DOHH2 (cell line): ENCODE measurements around the gene NR1I3.

Source experiments
- H3F3A ChIP-seq: fragments of 200-600 bp; sonication (generic), shearing (Covaris generic); 2 replicates; pipeline ENCODE4 v1.6.0; 2016; ENCODE audit warnings: antibody characterized with exemption, mild to moderate bottlenecking; ENCODE audit not compliant: control insufficient read depth, insufficient read depth
- H3K27ac ChIP-seq: fragments of 200-600 bp; sonication (generic); 2 replicates; pipeline ENCODE4 v1.5.1; 2014; ENCODE audit warnings: low read depth, mild to moderate bottlenecking, low read length, moderate library complexity
- H3K27me3 ChIP-seq: fragments of 200-600 bp; sonication (generic); 2 replicates; pipeline ENCODE4 v1.6.1; 2014; ENCODE audit warnings: mild to moderate bottlenecking, low read length, mixed read lengths; ENCODE audit not compliant: control insufficient read depth
- H3K36me3 ChIP-seq: fragments of 200-600 bp; sonication (generic); 2 replicates; pipeline ENCODE4 v1.6.1; 2014; ENCODE audit warnings: mild to moderate bottlenecking, low read length, moderate library complexity, mixed read lengths; ENCODE audit not compliant: control insufficient read depth
- H3K4me1 ChIP-seq: fragments of 200-600 bp; sonication (generic); 2 replicates; pipeline ENCODE4 v1.6.1; 2014; ENCODE audit warnings: mild to moderate bottlenecking, low read length, mixed read lengths; ENCODE audit not compliant: control insufficient read depth
- H3K4me2 ChIP-seq: fragments of 200-600 bp; sonication (generic); 2 replicates; pipeline ENCODE4 v1.6.0; 2014; ENCODE audit warnings: mild to moderate bottlenecking, low read length, moderate library complexity
- H3K4me3 ChIP-seq: fragments of 200-600 bp; sonication (generic); 2 replicates; pipeline ENCODE4 v1.5.1; 2014; ENCODE audit warnings: mild to moderate bottlenecking, low read length, mixed read lengths
- H3K79me2 ChIP-seq: fragments of 200-600 bp; sonication (generic); 2 replicates; pipeline ENCODE4 v1.6.1; 2014; ENCODE audit warnings: mild to moderate bottlenecking, low read length, mixed read lengths; ENCODE audit not compliant: control insufficient read depth
- H3K9me2 ChIP-seq: fragments of 200-600 bp; sonication (generic); replicated peaks from 2 replicates; pipeline ENCODE4 v1.6.1; 2014; ENCODE audit warnings: mild to moderate bottlenecking, low read length, mixed read lengths; ENCODE audit not compliant: control insufficient read depth
- H3K9me3 ChIP-seq: fragments of 200-600 bp; sonication (generic); 2 replicates; pipeline ENCODE4 v1.6.1; 2014; ENCODE audit warnings: antibody characterized with exemption, low read length, mixed read lengths; ENCODE audit not compliant: control insufficient read depth, insufficient read depth
- H4K20me1 ChIP-seq: fragments of 200-600 bp; sonication (generic); 2 replicates; pipeline ENCODE4 v1.6.0; 2014; ENCODE audit warnings: low read depth, mild to moderate bottlenecking, antibody characterized with exemption, low read length, moderate library complexity; ENCODE audit not compliant: control insufficient read depth, insufficient read depth
- CTCF ChIP-seq: fragments of 200-600 bp; sonication (generic); IDR thresholded peaks from one replicate; pipeline ENCODE4 v1.5.1; 2014; ENCODE audit warnings: antibody characterized with exemption, mild to moderate bottlenecking, low read depth, low read length; ENCODE audit not compliant: poor library complexity, severe bottlenecking
- EZH2phosphoT487 ChIP-seq: fragments of 200-600 bp; sonication (generic); IDR thresholded peaks from 2 replicates; pipeline ENCODE4 v1.6.1; 2017; ENCODE audit warnings: borderline replicate concordance, mild to moderate bottlenecking, antibody characterized with exemption, low read length, moderate library complexity, mixed read lengths

NR1I3 gene

GRCh38 chr1:161209790-161210409 is 28.1 kb downstream of the NR1I3 start:
- H3K79me2 ChIP-seq = no peaks in the 10 kb centered on the region
- H4K20me1 ChIP-seq = no peaks in the 10 kb centered on the region
- H3K4me2 ChIP-seq = no peak overlapping the region
- peaks cover 10% of the 10 kb centered on the region for H3K4me1 ChIP-seq
- H3K4me3 ChIP-seq = no peak overlapping the region
- peaks cover 82% of the 10 kb centered on the region for H3K36me3 ChIP-seq
- H3K9me2 ChIP-seq = no peaks in the 10 kb centered on the region
- no peaks in the 10 kb centered on the region for H3K9me3 ChIP-seq
- TF ChIP-seq CTCF = peak; percentile 90
- no peak for TF ChIP-seq EZH2phosphoT487
- H3K27me3 ChIP-seq = no peaks in the 10 kb centered on the region
- H3K27ac ChIP-seq = no peak overlapping the region
- H3F3A ChIP-seq = peaks cover 2% of the 10 kb centered on the region; the same call in 1 of the 2 replicates

- Histone ChIP-seq H4K20me1 (no peaks in the 10 kb centered on the region), H3K4me2 (no peak overlapping the region), H3K27me3 (no peaks in the 10 kb centered on the region), H3K9me2 (no peaks in the 10 kb centered on the region), H3K27ac (no peak overlapping the region), H3K4me1 (peaks cover 27% of the 10 kb centered on the region), H3K36me3 (peaks cover 75% of the 10 kb centered on the region), H3K79me2 (peaks cover 18% of the 10 kb centered on the region), H3K4me3 (no peak overlapping the region), H3F3A (peaks cover 2% of the 10 kb centered on the region; the same call in 1 of the 2 replicates), H3K9me3 (no peaks in the 10 kb centered on the region)
- no peak for TF ChIP-seq CTCF
- TF ChIP-seq EZH2phosphoT487 = no peak
Measured at GRCh38 chr1:161207173-161207572, 30.8 kb downstream of the NR1I3 start.

GRCh38 chr1:161206411-161207140 is 31.4 kb downstream of the NR1I3 start:
- Histone ChIP-seq H3K4me1 (peaks cover 31% of the 10 kb centered on the region), H4K20me1 (no peaks in the 10 kb centered on the region), H3K9me3 (no peaks in the 10 kb centered on the region), H3K79me2 (peaks cover 18% of the 10 kb centered on the region), H3K27me3 (no peaks in the 10 kb centered on the region), H3F3A (peaks cover 2% of the 10 kb centered on the region; the same call in 1 of the 2 replicates), H3K4me2 (no peak overlapping the region), H3K27ac (no peak overlapping the region), H3K36me3 (peaks cover 69% of the 10 kb centered on the region), H3K9me2 (no peaks in the 10 kb centered on the region), H3K4me3 (no peak overlapping the region)
- TF ChIP-seq CTCF = no peak
- no peak for TF ChIP-seq EZH2phosphoT487
